NB4 (cell line): Measurements from ENCODE around the gene PRSS56.

Source experiments
- CTCF ChIP-seq: IDR thresholded peaks from one replicate; pipeline ENCODE4 v1.5.1; 2012; ENCODE audit warnings: low read depth, low read length
- MAX ChIP-seq: IDR thresholded peaks from 2 replicates; pipeline ENCODE4 v1.6.1; 2011; ENCODE audit warnings: low read depth, low read length
- POLR2A ChIP-seq: IDR thresholded peaks from 2 replicates; pipeline ENCODE4 v1.6.1; 2011; ENCODE audit warnings: mild to moderate bottlenecking; ENCODE audit not compliant: insufficient read length; ENCODE audit errors: extremely low read depth

- TF ChIP-seq POLR2A (no peak), CTCF (no peak), MAX (no peak)
These were observed 48.0 kb downstream of the PRSS56 start for GRCh38 chr2:232568161-232568560.
